Stomach (tissue), 4 donors: ENCODE data around the gene RFX2.

Experiments used
- CTCF ChIP-seq, 7 experiments: fragments of 450-650 bp in 4 of 7; fragments of 200-600 bp in 3 of 7; sonication (generic) in 3 of 7; IDR thresholded peaks; one replicate each; pipeline ENCODE4 v1.5.1; 2016 to 2019; ENCODE audit warnings: antibody characterized with exemption in 7 of 7, control low read depth in 2 of 7, mild to moderate bottlenecking in 1 of 7
- EP300 ChIP-seq: sonication (generic); formaldehyde crosslinking; IDR thresholded peaks from one replicate; pipeline ENCODE4 v1.6.1; 2017; ENCODE audit warnings: antibody characterized with exemption
- POLR2A ChIP-seq, 4 donors: fragments of 450-650 bp; IDR thresholded peaks; one replicate each; pipeline ENCODE4 v1.6.1; 2016; ENCODE audit warnings: antibody characterized with exemption in 4 of 4, control low read depth in 2 of 4, mild to moderate bottlenecking in 1 of 4, moderate library complexity in 1 of 4
- POLR2AphosphoS5 ChIP-seq, 3 donors: sonication (generic); formaldehyde crosslinking; IDR thresholded peaks; one replicate each; pipeline ENCODE4 v1.6.1; 2016; ENCODE audit warnings: antibody characterized with exemption in 3 of 3

DNA sequence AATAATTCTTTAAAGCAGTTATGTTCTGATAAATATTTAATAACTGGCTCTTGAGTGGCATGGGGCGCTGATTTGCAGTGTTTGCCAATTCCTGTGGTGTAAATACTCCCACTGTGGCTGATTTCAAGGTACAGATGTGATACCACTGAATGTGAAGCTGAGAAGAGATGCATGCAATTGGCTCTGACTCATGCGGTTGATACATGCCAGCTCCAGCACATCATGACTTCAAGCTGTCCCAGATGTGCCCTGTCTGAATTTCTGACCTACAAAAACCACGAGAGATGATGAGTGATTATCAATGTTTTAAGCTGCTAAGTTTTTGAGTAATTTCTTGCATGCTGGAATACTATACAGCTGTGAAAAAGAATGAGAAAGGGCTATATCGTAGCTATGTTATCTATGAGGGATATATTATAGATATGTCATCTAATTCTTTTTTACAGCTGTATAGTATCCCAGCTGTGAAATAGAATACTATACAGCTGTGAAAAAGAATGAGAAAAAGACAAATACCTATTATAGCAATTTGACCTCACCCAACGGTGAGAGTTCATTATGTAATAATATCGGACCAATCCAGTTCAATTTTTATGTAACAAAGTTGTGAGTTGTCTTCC is 17.5 kb upstream of the RFX2 start:
- TF ChIP-seq POLR2AphosphoS5 (IDR thresholded peaks at IDR 0.05) (no peak), CTCF (IDR thresholded peaks at IDR 0.05) (no peak), EP300 (no peak), POLR2A (IDR thresholded peaks at IDR 0.05) (no peak)
